ENCODE results near the gene BIN1. TPM values are rescaled to one million over a fixed set of nuclear protein-coding genes. Genes with fewer than 3 reads are reported as not detected.

BIN1 gene
- total and polyA plus RNA-seq, 2 donors (not counting 1 experiment from before 2014, with no cell fraction given), result 90.6 to 92.3 TPM

DNA sequence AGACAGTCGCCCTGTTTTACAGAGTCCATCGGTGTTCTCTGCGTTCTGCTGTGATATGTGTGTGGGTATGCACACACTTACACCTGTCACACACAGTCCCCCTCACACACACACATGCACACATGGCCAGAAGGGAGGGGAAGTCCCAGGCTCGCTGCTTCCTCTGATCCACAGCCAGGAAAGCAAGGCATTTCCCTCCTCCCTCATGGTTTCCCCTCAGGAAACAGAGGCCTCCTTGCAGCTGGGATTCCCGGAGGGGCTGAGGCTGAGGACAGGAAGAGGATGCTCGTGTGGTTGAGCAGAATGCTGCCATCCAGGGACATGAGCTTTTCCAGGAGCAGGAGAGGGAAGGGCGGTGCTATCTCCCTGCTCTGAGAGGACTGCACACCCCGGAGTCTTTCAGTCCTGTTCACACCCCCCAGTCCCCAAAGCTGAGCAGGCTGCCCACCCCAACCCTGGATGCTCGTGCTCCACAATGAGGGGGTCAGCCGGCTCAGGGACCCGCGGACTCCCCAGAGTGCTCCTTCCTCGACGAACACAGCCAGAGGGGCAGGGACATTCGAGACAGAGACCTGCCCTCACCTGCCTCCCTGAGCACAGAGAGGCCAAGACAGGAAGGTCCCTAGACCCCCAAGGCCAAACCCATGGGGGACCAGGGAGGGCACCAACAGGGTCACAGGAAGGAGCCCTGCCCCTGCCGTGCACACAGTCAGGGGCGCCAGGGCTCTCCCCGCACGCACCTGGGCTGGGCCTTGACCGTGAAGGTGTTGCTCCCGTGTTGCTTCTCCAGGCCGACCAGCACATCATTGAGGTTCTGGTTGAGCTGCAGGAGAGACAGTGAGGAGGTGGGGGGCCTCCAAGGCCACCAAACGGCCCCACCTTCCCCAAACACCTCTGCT, 45.3 kb downstream of the BIN1 start:
- Histone ChIP-seq H3K4me1 (ENCODE audit: control insufficient read depth in 2 of 2, insufficient read depth in 2 of 2, low read length in 2 of 2) (peaks cover 0 to 8% of the 10 kb centered on the region in 2 donors), H3K27me3 (replicated peaks in 1 of 4; ENCODE audit: control extremely low read depth in 1 of 4, control insufficient read depth in 3 of 4, insufficient read depth in 4 of 4, low read length in 3 of 4) (no peaks in the 10 kb centered on the region), H4K20me1 (ENCODE audit: control insufficient read depth, insufficient read depth, low read length, poor library complexity, severe bottlenecking) (peaks cover 68% of the 10 kb centered on the region), H3K4me2 (replicated peaks; ENCODE audit: low read depth, low read length, poor library complexity, severe bottlenecking) (no peak overlapping the region), H3K9me3 (ENCODE audit: control extremely low read depth in 1 of 3, control insufficient read depth in 2 of 3, insufficient read depth in 1 of 3, low read length in 2 of 3) (no peaks in the 10 kb centered on the region), H3K36me3 (replicated peaks in 1 of 2; ENCODE audit: control extremely low read depth in 1 of 2, control insufficient read depth in 1 of 2, extremely low read depth in 1 of 2, insufficient read depth in 2 of 2, low read length in 1 of 2) (peaks cover 0 to 74% of the 10 kb centered on the region in 2 experiments), H3K9ac (ENCODE audit: low read length) (no peak overlapping the region), H3K4me3 (ENCODE audit: control extremely low read depth in 1 of 5, extremely low read depth in 1 of 5, insufficient read depth in 1 of 5, low read depth in 2 of 5, low read length in 4 of 5) (no peak overlapping the region), H3K79me2 (ENCODE audit: control insufficient read depth, insufficient read depth, low read length) (peaks cover 12% of the 10 kb centered on the region), H2AFZ (ENCODE audit: insufficient read depth, low read depth, low read length, poor library complexity, severe bottlenecking) (no peak overlapping the region), H3K27ac (ENCODE audit: low read length in 2 of 2) (no peak overlapping the region)
- Mint-ChIP-seq H3K27ac (no peak overlapping the region), H3K9me3 (ENCODE audit: insufficient read depth) (no peaks in the 10 kb centered on the region), H3K4me3 (no peak overlapping the region), H3K27me3 (no peaks in the 10 kb centered on the region), H3K4me1 (no peaks in the 10 kb centered on the region)
- ChIA-PET POLR2A (no interaction called here), CTCF (no interaction called here)
- DNase-seq (no peak), ATAC-seq (ENCODE audit: low read depth) (no peak)
- intact Hi-C loops (cut with micrococcal nuclease), result no loop called here
- 72% methylated on average over 15 of the region's 23 CpGs for WGBS (ENCODE audit: insufficient coverage)
- TF ChIP-seq CTCF (IDR thresholded peaks at IDR 0.05) (no peak), EZH2 (IDR thresholded peaks at IDR 0.05; ENCODE audit: borderline replicate concordance, insufficient read depth, low read depth, low read length, poor library complexity, severe bottlenecking) (no peak)

DNA sequence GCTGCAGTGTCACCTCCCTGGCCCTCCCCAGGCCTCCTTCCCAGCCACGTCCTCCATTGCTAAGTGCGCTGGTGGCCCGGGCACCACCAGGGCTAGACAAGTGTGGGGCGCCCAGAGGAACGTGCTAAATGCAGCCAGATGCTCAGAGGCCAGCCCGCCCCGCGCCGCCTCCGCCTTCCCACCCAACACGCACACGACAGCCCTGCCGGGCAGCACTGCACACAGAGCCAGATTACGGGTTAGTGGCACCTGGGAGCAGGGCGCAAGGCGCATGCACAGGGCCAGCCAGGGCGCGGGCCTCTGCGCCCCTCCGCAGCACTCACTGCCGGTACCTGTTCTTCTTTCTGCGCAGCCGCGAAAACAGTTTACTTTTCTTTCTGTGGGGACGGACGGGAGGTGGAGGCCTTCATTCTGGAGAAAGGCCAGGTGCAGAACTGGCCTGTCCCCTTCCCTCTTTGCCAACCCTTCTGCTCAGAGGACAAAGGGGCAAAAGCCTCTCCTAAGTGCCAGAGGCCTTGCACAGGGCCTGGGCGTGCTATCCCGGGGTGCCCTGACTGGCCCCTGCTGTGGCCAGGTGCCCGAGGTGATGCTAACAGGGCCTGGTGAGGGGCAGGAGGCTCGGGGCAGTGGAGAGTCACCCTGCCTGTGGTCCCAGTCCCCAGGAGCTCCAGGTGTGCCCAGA, 46.5 kb downstream of the BIN1 start:
- intact Hi-C loops (cut with micrococcal nuclease), result no loop called here
- Mint-ChIP-seq H3K4me1 (no peaks in the 10 kb centered on the region), H3K9me3 (ENCODE audit: insufficient read depth) (no peaks in the 10 kb centered on the region), H3K4me3 (no peak overlapping the region), H3K27ac (no peak overlapping the region), H3K27me3 (no peaks in the 10 kb centered on the region)
- Histone ChIP-seq H3K9ac (ENCODE audit: low read length) (no peak overlapping the region), H3K36me3 (replicated peaks in 1 of 2; ENCODE audit: control extremely low read depth in 1 of 2, control insufficient read depth in 1 of 2, extremely low read depth in 1 of 2, insufficient read depth in 2 of 2, low read length in 1 of 2) (peaks cover 0 to 72% of the 10 kb centered on the region in 2 experiments), H3K4me2 (replicated peaks; ENCODE audit: low read depth, low read length, poor library complexity, severe bottlenecking) (no peak overlapping the region), H3K27me3 (replicated peaks in 1 of 4; ENCODE audit: control extremely low read depth in 1 of 4, control insufficient read depth in 3 of 4, insufficient read depth in 4 of 4, low read length in 3 of 4) (no peaks in the 10 kb centered on the region), H3K79me2 (ENCODE audit: control insufficient read depth, insufficient read depth, low read length) (peaks cover 9% of the 10 kb centered on the region), H3K4me1 (ENCODE audit: control insufficient read depth in 2 of 2, insufficient read depth in 2 of 2, low read length in 2 of 2) (peaks cover 0 to 6% of the 10 kb centered on the region in 2 donors), H3K9me3 (ENCODE audit: control extremely low read depth in 1 of 3, control insufficient read depth in 2 of 3, insufficient read depth in 1 of 3, low read length in 2 of 3) (no peaks in the 10 kb centered on the region), H4K20me1 (ENCODE audit: control insufficient read depth, insufficient read depth, low read length, poor library complexity, severe bottlenecking) (peaks cover 63% of the 10 kb centered on the region), H2AFZ (ENCODE audit: insufficient read depth, low read depth, low read length, poor library complexity, severe bottlenecking) (no peak overlapping the region), H3K27ac (ENCODE audit: low read length in 2 of 2) (no peak overlapping the region), H3K4me3 (ENCODE audit: control extremely low read depth in 1 of 5, extremely low read depth in 1 of 5, insufficient read depth in 1 of 5, low read depth in 2 of 5, low read length in 4 of 5) (no peak overlapping the region)
- WGBS (ENCODE audit: insufficient coverage), result 97% methylated on average over 25 of the region's 30 CpGs
- POLR2A ChIA-PET, result no interaction called here
- CTCF ChIA-PET, result no interaction called here
- DNase-seq (no peak), ATAC-seq (ENCODE audit: low read depth) (no peak)
- TF ChIP-seq CTCF (IDR thresholded peaks at IDR 0.05) (no peak), EZH2 (IDR thresholded peaks at IDR 0.05; ENCODE audit: borderline replicate concordance, insufficient read depth, low read depth, low read length, poor library complexity, severe bottlenecking) (no peak)
